Measurements from ENCODE around the gene SPARC. TPM values are rescaled to one million over a fixed set of nuclear protein-coding genes. Genes with fewer than 3 reads are reported as not detected.
A peak's percentile ranks its signal among the peaks of the same experiment; 100 is the strongest.

SPARC gene
- total RNA-seq, 1 donor from 2014 or later = 158 TPM

DNA sequence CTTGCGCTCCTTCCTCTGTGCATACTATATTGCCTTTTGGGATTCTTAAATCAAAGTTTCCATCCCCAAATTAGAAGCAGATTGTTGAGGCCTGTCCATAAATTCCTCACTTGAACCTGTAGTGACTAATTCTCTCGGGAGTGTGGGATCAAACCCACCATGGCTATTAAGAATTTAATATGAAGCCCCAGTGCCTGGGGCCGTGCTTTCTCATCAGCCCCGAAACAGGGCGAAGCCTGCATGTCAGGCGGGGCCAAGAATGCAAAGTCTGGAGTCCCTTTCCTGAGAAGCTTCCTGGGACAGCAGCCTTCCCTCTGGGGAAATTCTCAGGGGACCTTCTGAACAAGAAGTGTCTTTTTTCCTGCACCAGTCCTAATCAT is 66.3 kb downstream of the SPARC start:
- peaks cover 36% of the 10 kb centered on the region for H3F3A ChIP-seq (ENCODE audit: low read depth)
- no peaks in the 10 kb centered on the region for H3K27me3 ChIP-seq
- H3K36me3 ChIP-seq = no peaks in the 10 kb centered on the region
- Mint-ChIP-seq H3K27me3 (ENCODE audit: insufficient read depth, low read depth) (peaks cover 8% of the 10 kb centered on the region), H3K27ac (peak overlapping the region; percentile 54), H3K36me3 (no peaks in the 10 kb centered on the region), H3K4me3 (no peak overlapping the region), H3K9me3 (no peaks in the 10 kb centered on the region), H3K4me1 (peaks cover 38% of the 10 kb centered on the region)
- no peak overlapping the region for H3K27ac ChIP-seq
- no peak for TF ChIP-seq EZH2 (IDR thresholded peaks at IDR 0.05)
- TF ChIP-seq, protein P1, sequence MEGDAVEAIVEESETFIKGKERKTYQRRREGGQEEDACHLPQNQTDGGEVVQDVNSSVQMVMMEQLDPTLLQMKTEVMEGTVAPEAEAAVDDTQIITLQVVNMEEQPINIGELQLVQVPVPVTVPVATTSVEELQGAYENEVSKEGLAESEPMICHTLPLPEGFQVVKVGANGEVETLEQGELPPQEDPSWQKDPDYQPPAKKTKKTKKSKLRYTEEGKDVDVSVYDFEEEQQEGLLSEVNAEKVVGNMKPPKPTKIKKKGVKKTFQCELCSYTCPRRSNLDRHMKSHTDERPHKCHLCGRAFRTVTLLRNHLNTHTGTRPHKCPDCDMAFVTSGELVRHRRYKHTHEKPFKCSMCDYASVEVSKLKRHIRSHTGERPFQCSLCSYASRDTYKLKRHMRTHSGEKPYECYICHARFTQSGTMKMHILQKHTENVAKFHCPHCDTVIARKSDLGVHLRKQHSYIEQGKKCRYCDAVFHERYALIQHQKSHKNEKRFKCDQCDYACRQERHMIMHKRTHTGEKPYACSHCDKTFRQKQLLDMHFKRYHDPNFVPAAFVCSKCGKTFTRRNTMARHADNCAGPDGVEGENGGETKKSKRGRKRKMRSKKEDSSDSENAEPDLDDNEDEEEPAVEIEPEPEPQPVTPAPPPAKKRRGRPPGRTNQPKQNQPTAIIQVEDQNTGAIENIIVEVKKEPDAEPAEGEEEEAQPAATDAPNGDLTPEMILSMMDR (IDR thresholded peaks at IDR 0.05) = no peak
- no peak for TF ChIP-seq EZH2phosphoT487 (IDR thresholded peaks at IDR 0.05)
- peak overlapping the region; percentile 37 for H2AFZ ChIP-seq (replicated peaks)
- no peaks in the 10 kb centered on the region for H3K79me2 ChIP-seq (ENCODE audit: low read depth)
- DNase-seq (ENCODE audit: low spot score) = peak; percentile 11
- H3K4me3 ChIP-seq = no peak overlapping the region
- H3K4me1 ChIP-seq = peaks cover 38% of the 10 kb centered on the region
- H3K9ac ChIP-seq = no peak overlapping the region
- H3K9me3 ChIP-seq (ENCODE audit: low read depth) = no peaks in the 10 kb centered on the region
- no peaks in the 10 kb centered on the region for H4K20me1 ChIP-seq (ENCODE audit: low read depth)
- peak overlapping the region; percentile 54 for H3K4me2 ChIP-seq

DNA sequence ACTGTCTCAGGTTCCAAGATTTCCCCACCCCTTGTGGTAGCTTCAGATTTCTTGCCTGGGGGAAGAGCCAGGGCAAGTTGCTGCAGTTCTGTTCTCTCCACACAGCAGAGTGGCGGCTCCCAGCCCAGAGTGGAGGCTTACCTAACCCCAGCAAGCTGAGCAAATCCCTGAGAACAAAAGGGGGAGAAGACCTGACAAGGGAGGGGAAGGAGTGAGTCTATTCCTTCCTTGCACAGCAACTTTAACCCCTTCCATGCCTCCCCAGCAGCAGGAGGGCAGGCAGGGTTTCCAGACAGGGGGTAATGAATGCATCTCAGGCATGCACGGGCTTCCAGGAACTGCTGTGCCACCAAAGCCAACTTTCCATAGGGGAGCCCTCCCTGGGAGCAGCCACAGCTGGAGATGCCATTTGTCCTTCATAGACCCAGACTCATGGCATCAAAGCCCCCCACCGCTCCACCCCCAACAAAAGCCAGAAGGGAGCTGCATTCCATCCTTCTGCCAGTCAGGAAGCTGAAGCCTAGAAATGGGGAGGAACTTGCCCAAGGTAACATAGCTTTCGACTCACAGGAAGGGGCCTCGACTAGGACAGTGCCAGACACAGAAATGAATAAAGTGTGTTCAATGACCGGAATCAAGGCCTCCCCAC is 66.8 kb downstream of the SPARC start:
- H3F3A ChIP-seq (ENCODE audit: low read depth) = peaks cover 35% of the 10 kb centered on the region
- Mint-ChIP-seq H3K27me3 (ENCODE audit: insufficient read depth, low read depth) (peaks cover 9% of the 10 kb centered on the region), H3K9me3 (no peaks in the 10 kb centered on the region), H3K36me3 (no peaks in the 10 kb centered on the region), H3K4me3 (no peak overlapping the region), H3K4me1 (peaks cover 38% of the 10 kb centered on the region), H3K27ac (no peak overlapping the region)
- H3K27me3 ChIP-seq = no peaks in the 10 kb centered on the region
- H3K9ac ChIP-seq = no peak overlapping the region
- H4K20me1 ChIP-seq (ENCODE audit: low read depth) = no peaks in the 10 kb centered on the region
- H3K27ac ChIP-seq = peak overlapping the region; percentile 32
- peaks cover 36% of the 10 kb centered on the region for H3K4me1 ChIP-seq
- peak; percentile 82 for DNase-seq (ENCODE audit: low spot score)
- H3K79me2 ChIP-seq (ENCODE audit: low read depth) = no peaks in the 10 kb centered on the region
- H3K4me3 ChIP-seq = no peak overlapping the region
- H2AFZ ChIP-seq (replicated peaks) = peak overlapping the region; percentile 37
- H3K36me3 ChIP-seq = no peaks in the 10 kb centered on the region
- TF ChIP-seq EZH2 (IDR thresholded peaks at IDR 0.05) (no peak), EZH2phosphoT487 (IDR thresholded peaks at IDR 0.05) (no peak)
- TF ChIP-seq, protein P1 (IDR thresholded peaks at IDR 0.05) = no peak
- H3K4me2 ChIP-seq = peak overlapping the region; percentile 54
- H3K9me3 ChIP-seq (ENCODE audit: low read depth) = no peaks in the 10 kb centered on the region

DNA sequence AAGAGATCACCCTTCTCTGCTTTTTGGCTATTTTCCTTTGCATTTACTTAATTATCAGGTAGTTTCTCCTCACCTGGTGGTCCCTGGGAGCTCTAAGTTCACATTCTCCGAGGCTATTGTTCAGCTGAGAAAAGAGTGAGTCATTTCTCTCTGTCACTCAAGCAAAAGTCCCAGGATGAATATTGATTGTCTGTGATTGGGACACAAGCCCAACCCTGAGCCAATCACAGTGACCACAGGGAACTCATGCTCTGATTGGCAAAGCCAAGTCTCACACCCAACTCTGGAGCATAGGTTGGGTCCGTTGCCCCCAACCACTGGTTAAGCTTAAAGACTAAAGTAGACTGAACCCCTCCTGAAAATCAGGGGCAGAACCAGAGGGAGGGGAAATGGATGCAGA is 67.8 kb downstream of the SPARC start:
- Mint-ChIP-seq H3K27me3 (ENCODE audit: insufficient read depth, low read depth) (peaks cover 3% of the 10 kb centered on the region), H3K36me3 (no peaks in the 10 kb centered on the region), H3K4me1 (peaks cover 29% of the 10 kb centered on the region), H3K27ac (no peak overlapping the region), H3K4me3 (peak overlapping the region; percentile 70), H3K9me3 (no peaks in the 10 kb centered on the region)
- DNase-seq (ENCODE audit: low spot score) = no peak
- H3K27me3 ChIP-seq = no peaks in the 10 kb centered on the region
- H4K20me1 ChIP-seq (ENCODE audit: low read depth) = no peaks in the 10 kb centered on the region
- TF ChIP-seq EZH2phosphoT487 (IDR thresholded peaks at IDR 0.05) (no peak), EZH2 (IDR thresholded peaks at IDR 0.05) (no peak)
- TF ChIP-seq, protein P1 (IDR thresholded peaks at IDR 0.05) = no peak
- H3K36me3 ChIP-seq = no peaks in the 10 kb centered on the region
- H2AFZ ChIP-seq (replicated peaks) = peak overlapping the region; percentile 77
- H3K27ac ChIP-seq = no peak overlapping the region
- H3K4me2 ChIP-seq = peak overlapping the region; percentile 54
- peaks cover 26% of the 10 kb centered on the region for H3K4me1 ChIP-seq
- no peaks in the 10 kb centered on the region for H3K9me3 ChIP-seq (ENCODE audit: low read depth)
- peaks cover 25% of the 10 kb centered on the region for H3F3A ChIP-seq (ENCODE audit: low read depth)
- no peaks in the 10 kb centered on the region for H3K79me2 ChIP-seq (ENCODE audit: low read depth)
- no peak overlapping the region for H3K9ac ChIP-seq
- H3K4me3 ChIP-seq = no peak overlapping the region
